ENCODE measurements around the gene CATSPER3. TPM values are rescaled to one million over a fixed set of nuclear protein-coding genes. Genes with fewer than 3 reads are reported as not detected.
A peak's percentile ranks its signal among the peaks of the same experiment; 100 is the strongest.

CATSPER3 gene
- total and polyA plus RNA-seq, 2 of the 13 experiments (the other 11 are each of a cell fraction or from before 2014, with no cell fraction given) = 0.33 to 0.37 TPM

DNA sequence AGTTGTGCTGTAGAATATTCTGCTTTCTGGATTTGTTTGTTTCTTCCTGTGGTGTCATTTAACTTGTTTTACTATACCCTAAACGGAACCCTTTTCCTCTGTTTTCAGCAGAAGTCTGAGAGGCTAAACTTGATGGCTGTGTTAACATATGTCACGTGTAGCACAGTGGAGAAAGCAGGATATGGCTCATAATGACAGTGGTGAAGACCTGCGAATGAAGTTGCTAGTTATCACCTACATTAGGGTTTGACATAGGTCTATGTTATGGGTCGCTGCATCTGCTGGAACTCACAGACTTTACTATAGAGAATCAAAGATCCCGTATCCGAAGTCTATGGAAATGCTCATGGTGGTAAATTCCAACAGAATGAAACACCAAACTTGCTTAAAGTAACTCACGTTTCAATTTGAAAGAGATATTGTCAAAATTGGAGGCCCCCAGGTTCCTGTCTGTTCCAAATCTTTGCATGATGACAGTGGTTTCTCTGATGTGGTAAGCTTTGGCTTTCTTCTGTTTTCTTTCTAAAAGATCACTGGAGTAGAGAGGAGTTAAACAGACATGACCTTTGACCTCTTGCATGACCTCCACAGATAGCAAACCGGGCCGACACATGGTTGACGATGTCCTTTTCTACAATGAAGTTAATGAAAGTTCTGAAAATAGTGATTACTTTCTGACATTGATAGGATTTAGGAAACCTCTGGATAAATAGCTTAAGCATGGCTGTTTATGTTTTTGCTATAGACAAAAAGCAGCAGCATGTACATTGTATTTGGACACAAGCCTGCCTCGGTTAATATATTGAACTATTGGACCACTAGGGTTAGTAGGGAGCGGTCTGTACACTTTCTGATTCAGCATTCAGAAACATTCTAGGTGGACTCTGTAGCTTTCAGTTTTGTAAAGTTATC lies 3.1 kb upstream of the CATSPER3 start (continued):
- peak; percentile 51; the same call in 1 of the 2 replicates for TF ChIP-seq SOX13 (IDR thresholded peaks at IDR 0.05)
- TF ChIP-seq SOX13 (CRISPR knock-in tag; conservative IDR thresholded peaks at IDR 0.05 in 1 of 2, IDR thresholded peaks at IDR 0.05 in 1 of 2) = peak in 1 of 2 experiments; percentile 80; a peak in 2 of 4 replicates
- TF ChIP-seq TBX3 (IDR thresholded peaks at IDR 0.05; ENCODE audit: borderline replicate concordance) = peak; percentile 30; the same call in 1 of the 2 replicates
- peak; percentile 61; the same call in 1 of the 2 replicates for TF ChIP-seq ESRRA (CRISPR knock-in tag; IDR thresholded peaks at IDR 0.05; ENCODE audit: low read depth)
- TF ChIP-seq BHLHE40 (IDR thresholded peaks at IDR 0.05; ENCODE audit: low read length) = peak; percentile 85
- peak; percentile 50; the same call in 1 of the 2 replicates for TF ChIP-seq RXRB (CRISPR knock-in tag; IDR thresholded peaks at IDR 0.05; ENCODE audit: borderline replicate concordance)
- TF ChIP-seq KDM1A (CRISPR knock-in tag; IDR thresholded peaks at IDR 0.05) = no peak
- no peak for TF ChIP-seq TRIM22 (IDR thresholded peaks at IDR 0.05)
- TF ChIP-seq FOXJ3 (CRISPR knock-in tag; IDR thresholded peaks at IDR 0.05; ENCODE audit: borderline replicate concordance) = peak; percentile 53; the same call in 1 of the 2 replicates
- peak; percentile 62 for TF ChIP-seq HHEX (CRISPR knock-in tag; IDR thresholded peaks at IDR 0.05)
- no peak for TF ChIP-seq CC2D1A (CRISPR knock-in tag; IDR thresholded peaks at IDR 0.05)
- TF ChIP-seq, protein P1, sequence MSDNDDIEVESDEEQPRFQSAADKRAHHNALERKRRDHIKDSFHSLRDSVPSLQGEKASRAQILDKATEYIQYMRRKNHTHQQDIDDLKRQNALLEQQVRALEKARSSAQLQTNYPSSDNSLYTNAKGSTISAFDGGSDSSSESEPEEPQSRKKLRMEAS (IDR thresholded peaks at IDR 0.05) = peak; percentile 70
- TF ChIP-seq ZNF598 (CRISPR knock-in tag; IDR thresholded peaks at IDR 0.05; ENCODE audit: borderline replicate concordance) = no peak
- 0 out of 2 replicates have a peak, but pooled peaks have one; percentile 24 for TF ChIP-seq ATF2 (CRISPR knock-in tag; IDR thresholded peaks at IDR 0.05)
- peak; percentile 68 for TF ChIP-seq BCL6 (CRISPR knock-in tag; IDR thresholded peaks at IDR 0.05)
- no peak for TF ChIP-seq FOXP1 (IDR thresholded peaks at IDR 0.05)
- TF ChIP-seq FOXP1 (CRISPR knock-in tag; IDR thresholded peaks at IDR 0.05) = peak; percentile 64; the same call in 1 of the 2 replicates
- TF ChIP-seq ZBTB38 (CRISPR knock-in tag; IDR thresholded peaks at IDR 0.05) = no peak
- 0 out of 2 replicates have a peak, but pooled peaks have one; percentile 23 for TF ChIP-seq RBFOX2 (IDR thresholded peaks at IDR 0.05; ENCODE audit: low read depth, low read length)
- TF ChIP-seq POLR2AphosphoS5 (IDR thresholded peaks at IDR 0.05; ENCODE audit: low read depth, low read length) = no peak
- no peak for TF ChIP-seq NAIF1 (CRISPR knock-in tag; IDR thresholded peaks at IDR 0.05; ENCODE audit: borderline replicate concordance)
- TF ChIP-seq CBFB (CRISPR knock-in tag; IDR thresholded peaks at IDR 0.05) = peak; percentile 98
- no peak for TF ChIP-seq ZNF580 (CRISPR knock-in tag; IDR thresholded peaks at IDR 0.05; ENCODE audit: borderline replicate concordance, low read depth)
- TF ChIP-seq ATF4 (CRISPR knock-in tag; IDR thresholded peaks at IDR 0.05) = peak in 1 of 2 experiments; percentile 90; a peak in 2 of 4 replicates
